ENCODE data around the gene SGO1.
A peak's percentile ranks its signal among the peaks of the same experiment; 100 is the strongest.
"Not testable (repeated sequence)": the region's sequence is repeated elsewhere in the genome, so short reads cannot be mapped to it uniquely, and the experiment has no call there.

The SGO1 gene

GRCh38 chr3:20185679-20186599 is at the start of gene SGO1:
Gene SGO1, minus strand, starts transcription at chr3:20186206. Its CDS starts 2,179 bp downstream, at chr3:20184027.
- DNase-seq = peak; percentile 96 to 98

- no peak for DNase-seq
Observed at GRCh38 chr3:20235796-20236195, 49.8 kb upstream of the SGO1 start.

DNA sequence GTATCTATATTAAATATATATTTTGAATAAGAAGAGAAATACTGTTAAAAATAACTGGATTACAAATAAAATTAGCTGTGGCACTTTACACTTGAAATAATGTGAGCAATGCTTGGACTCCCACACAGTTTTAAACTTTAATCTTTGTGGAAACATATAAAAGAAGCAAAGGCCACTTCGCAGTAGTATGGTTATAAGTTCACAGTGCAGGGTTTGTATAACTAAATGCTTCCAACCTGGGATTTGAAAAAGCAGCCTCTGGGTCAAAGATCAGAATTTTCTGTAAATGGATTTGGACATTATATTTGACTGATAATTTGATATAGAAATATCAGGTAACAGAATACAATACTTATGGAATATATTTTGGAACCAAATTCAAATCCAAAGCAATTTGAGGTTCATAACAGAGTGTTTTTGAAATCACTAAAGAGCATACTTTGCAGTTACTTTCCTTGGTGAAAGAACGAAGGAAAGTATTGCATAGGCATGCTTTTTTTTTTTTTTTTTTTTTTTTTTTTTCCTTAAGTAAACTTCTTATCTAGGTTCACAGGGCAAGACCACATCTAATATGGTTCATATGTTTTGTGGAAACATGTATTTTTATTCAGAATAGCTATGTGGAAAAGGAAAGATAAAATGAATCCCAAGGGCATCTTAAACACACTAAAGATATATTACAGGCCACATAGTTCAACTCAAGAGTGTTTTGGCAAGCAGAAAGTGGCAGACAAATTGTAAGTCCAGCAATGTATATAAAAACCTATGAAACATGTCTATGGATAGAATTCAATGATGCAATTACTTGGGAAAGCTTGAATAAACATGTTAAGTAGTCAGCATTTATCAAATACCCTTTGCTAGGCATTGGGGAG is 47.1 kb upstream of the SGO1 start:
- DNase-seq = no peak

- no peak for DNase-seq
Observed at GRCh38 chr3:20230954-20231353, 44.9 kb upstream of the SGO1 start.

- DNase-seq = peak; percentile 50 to 62
Observed at GRCh38 chr3:20225769-20226168, 39.8 kb upstream of the SGO1 start.

DNA sequence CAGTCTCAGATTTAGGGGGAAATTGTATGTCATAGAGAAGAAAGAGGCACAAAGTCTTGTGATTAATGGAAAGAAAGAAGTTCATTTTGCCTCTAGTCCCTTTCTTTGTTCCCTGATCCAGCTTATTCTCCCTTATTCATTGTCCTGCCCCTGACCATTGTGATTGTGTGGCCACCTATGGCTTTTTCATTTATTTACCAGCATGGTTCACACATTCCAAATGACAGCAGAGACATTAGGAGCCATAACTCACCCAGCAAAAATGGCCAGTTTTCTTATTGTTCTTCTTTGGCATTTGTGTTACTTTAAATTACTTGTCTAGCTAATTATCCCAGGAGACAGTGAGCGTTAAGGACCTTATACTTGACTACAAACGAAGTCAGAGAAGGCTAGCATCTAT is 36.3 kb upstream of the SGO1 start:
- DNase-seq = no peak

DNA sequence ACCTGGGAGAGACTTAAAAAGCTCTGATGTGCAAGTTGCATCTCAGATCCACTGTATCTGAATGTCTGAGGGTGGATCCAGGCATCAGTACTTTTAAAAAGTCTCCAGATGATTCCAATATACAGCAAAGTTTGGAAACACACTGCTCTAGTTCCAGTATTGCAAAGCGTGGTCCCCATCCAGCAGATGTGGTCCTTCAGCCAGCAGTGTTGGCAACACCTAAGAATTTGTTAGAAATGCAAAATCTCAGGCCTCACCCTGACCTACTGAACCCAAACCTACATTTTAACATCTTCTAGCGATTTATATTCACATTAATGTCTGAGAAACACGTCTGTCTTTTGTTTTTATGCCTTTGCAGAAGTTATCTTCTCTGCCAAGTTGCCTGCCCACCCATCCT is 32.2 kb upstream of the SGO1 start:
- no peak for DNase-seq

- DNase-seq = no peak
Observed at GRCh38 chr3:20215636-20216035, 29.6 kb upstream of the SGO1 start.

DNA sequence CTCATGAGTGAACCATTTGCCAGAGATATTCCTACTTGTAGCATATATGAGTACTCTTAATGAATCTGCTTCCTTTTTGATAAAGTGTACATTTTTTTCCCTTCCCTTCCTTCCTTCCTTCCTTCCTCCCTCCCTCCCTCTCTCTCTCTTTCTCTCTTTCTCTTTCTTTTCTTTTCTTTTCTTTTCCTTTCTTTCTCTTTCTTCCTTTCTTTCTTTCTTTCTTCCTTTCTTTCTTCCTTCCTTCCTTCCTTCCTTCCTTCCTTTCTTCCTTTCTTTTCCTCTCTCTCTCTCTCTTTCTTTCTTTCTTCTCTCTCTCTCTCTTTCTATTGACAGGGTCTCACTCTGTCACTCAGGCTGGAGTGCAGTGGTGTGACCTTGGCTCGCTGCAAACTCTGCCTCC is 27.5 kb upstream of the SGO1 start:
- not testable (repeated sequence) for DNase-seq

DNA sequence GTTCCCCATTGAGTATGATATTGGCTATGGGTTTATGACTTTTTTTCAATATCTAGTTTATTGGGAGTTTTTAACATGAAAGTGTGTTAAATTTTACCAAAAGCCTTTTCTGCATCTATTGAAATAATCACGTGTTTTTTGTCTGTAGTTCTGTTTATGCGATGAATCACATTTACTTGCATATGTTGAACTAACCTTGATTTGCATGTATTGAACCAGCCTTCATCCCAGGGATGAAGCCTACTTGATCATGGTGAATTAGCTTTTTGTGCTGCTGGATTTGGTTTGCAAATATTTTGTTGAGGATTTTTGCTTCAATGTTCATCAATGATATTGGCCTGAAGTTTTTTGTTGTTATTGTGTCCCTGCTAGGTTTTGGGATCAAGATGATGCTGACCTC is 21.9 kb upstream of the SGO1 start:
- DNase-seq = not testable (repeated sequence)

- DNase-seq = not testable (repeated sequence)
Observed at GRCh38 chr3:20205898-20206297, 19.9 kb upstream of the SGO1 start.

DNA sequence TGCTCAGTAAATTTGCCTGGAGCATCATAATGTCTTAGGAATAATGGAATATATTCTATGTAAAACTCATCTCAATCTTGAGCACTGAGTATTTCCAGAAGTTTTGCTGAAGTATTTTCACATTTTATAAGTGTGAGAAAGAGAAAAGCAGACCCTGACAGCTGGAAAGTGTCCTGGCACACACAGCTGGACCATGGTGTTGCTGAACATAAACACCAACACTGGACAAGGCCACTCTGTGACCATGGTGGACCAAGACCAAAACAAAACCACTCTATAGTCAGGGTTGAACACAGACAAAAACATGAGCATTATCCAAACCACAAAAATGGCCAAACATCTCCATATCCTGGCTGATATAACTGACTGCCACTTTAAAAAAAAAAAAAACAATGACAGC is 15.1 kb upstream of the SGO1 start:
- no peak for DNase-seq

DNA sequence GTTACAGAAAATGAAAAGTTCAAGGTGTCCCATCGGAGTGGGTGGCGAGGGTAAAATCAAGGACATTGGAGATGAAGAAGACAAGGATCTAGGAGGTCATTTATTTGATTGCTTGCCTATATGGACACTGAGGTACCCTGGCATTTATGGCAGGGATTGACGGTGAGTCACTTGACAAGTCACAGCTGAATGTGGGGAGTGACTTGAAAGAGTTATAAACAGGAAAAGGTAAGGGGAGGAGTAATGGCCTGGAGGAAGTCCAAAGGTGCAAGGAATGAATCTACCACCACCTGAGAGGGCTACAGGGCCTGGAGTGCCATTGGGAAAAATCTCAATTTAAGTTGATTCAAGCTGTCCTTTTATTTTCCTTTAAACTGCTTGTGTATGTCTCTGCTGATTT is 11.8 kb upstream of the SGO1 start:
- no peak for DNase-seq

- no peak for DNase-seq
Observed at GRCh38 chr3:20194793-20195460, 8.9 kb upstream of the SGO1 start.

DNA sequence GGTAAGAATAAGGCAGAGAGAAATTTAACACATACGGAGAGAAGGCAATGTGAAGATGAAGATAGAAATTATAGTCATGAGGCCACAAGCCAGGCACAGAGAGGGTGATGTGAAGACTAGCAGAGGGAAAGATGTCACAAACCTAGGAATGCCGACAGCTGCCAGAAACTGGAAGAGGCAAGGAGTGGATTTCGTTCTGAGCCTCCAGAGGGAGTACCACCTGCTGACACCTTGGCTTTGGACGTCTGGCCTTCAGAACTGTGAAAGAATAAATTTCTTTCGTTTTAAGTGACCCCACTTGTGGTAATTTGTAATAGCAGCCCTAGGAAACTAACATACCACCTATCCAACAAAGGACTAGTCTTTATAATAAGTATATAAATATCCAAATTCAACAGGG is 5.0 kb upstream of the SGO1 start:
- no peak for DNase-seq

DNA sequence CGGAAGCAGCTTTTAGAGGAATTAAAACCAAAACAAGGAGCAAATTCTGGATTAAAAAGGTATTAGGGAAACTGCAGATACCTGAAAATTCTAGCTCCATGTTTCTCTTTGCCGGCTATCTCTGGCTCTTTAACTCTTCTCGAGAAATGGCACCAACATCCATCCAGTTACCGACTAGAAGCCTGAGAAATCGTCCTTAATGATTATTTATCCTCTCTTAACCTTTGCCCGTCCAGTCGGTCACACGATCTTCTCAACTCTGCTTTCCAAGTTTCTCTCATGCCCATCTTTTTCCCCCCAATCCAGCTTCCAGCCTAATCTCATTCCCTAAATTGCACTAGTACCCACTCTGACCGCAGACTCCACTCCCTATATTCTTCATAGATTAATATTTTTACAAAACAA is 596 bp upstream of the SGO1 start:
- no peak for DNase-seq

- DNase-seq = peak in 1 of 2 experiments; percentile 41
Observed at GRCh38 chr3:20185331-20185678, 701 bp downstream of the SGO1 start.

DNA sequence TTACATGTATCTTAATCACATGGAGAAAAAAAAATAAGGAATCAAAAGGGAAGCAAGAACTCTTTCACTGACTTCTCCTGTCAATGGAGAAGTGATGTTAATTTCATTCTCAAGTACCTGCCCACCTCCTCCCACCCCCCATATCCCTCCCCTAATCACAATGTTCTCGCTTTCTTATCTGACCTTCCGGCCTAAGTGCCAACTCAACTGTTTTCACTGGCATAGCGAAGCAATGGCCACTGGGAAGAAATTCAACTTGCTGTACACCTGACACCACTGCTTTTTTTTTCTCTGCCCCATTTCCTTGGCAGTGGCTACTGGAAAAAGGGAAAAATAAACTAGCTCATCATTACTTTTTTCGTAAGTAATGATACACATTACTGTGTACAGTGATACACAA is 3.8 kb downstream of the SGO1 start:
- DNase-seq = no peak

- DNase-seq = no peak
Observed at GRCh38 chr3:20181276-20181675, 4.7 kb downstream of the SGO1 start.

- DNase-seq = peak; percentile 12 to 43
Observed at GRCh38 chr3:20173844-20174410, 12.1 kb downstream of the SGO1 start.

DNA sequence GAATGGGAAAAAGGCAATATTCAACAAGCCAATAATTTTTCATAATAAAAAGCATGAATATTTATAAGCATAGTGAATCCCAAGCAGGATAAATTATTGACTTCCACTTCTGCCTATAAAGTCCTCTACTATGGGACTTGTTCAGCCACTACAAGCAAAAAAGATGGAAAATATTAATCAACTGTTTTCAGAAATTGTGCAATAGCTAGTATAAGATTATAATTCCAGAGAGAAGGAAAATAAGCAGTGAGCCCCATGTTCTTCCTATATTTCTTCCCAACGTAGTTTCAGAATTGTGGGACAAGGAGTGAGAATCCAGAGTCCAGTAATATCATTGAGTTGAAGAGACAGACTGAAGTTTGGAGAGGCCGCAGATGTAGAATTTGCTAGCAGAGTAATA is 24.3 kb downstream of the SGO1 start:
- DNase-seq = no peak

DNA sequence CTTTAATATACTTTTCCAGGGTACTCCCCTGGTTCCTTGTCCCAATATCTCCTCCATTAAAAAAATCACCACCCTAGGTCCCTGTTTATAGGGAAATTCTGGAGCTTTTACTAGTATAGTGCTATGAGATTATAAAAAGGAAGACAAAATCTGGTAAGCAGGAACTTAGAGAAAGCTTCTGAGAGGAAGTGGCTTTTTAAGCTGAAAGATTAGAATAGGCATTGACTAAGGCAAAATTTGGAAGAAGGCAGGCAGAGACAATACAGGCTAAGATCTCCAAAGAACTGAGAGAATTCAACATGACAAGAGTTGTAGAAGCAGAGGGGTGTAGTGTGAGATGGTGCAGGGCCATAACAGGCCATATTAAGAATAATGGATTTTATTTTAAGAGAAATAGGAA is 25.8 kb downstream of the SGO1 start:
- no peak for DNase-seq

DNA sequence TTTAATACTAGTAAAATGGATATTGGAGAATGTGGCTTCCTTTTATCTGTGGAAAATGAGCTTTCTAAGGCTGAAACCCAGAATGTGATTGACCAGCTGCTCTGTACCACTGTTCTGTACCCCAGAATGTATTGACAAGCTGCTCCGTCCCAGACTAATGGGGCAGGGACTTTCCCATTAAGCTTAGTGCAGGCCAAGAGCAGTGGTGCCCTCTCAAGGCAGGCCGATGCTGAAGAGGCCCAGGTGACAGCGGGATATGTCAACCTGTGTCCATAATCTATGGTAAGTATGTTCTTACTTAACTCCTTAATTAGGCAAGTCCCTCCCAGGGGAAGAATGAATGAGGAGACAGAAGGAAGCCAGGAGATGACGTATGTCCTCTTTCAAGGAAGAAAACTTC is 31.1 kb downstream of the SGO1 start:
- DNase-seq = no peak

All from NCI-H2081 (cell line).